HG03039 (cell line): ENCODE measurements around the gene ZNF618.

Experiments used
- ATAC-seq: cut with Tn5 transposase; IDR thresholded peaks from one replicate; pipeline ENCODE4 v1.9.1; 2021; ENCODE audit warnings: mild to moderate bottlenecking, moderate library complexity; ENCODE audit not compliant: unreplicated experiment

The ZNF618 gene

GRCh38 chr9:113932906-113933584, 56.9 kb downstream of the ZNF618 start:
- ATAC-seq = no peak

- no peak for ATAC-seq
Measured at GRCh38 chr9:113933671-113934070, 57.6 kb downstream of the ZNF618 start.

- ATAC-seq = no peak
Measured at GRCh38 chr9:113934167-113934828, 58.2 kb downstream of the ZNF618 start.

- no peak for ATAC-seq
Measured at GRCh38 chr9:113934829-113935676, 58.9 kb downstream of the ZNF618 start.

GRCh38 chr9:113935677-113936380, 59.7 kb downstream of the ZNF618 start:
- ATAC-seq = no peak

- no peak for ATAC-seq
Measured at GRCh38 chr9:113940077-113940476, 64.0 kb downstream of the ZNF618 start.

GRCh38 chr9:113941056-113941455, 64.9 kb downstream of the ZNF618 start:
- ATAC-seq = no peak

- no peak for ATAC-seq
Measured at GRCh38 chr9:113941526-113941925, 65.4 kb downstream of the ZNF618 start.

GRCh38 chr9:113943112-113944009, 67.3 kb downstream of the ZNF618 start:
- ATAC-seq = no peak

- ATAC-seq = no peak
Measured at GRCh38 chr9:113945784-113946183, 69.7 kb downstream of the ZNF618 start.

GRCh38 chr9:113946496-113947115, 70.5 kb downstream of the ZNF618 start:
- ATAC-seq = no peak

- ATAC-seq = no peak
Measured at GRCh38 chr9:113947941-113948340, 71.8 kb downstream of the ZNF618 start.

GRCh38 chr9:113948891-113949570, 72.9 kb downstream of the ZNF618 start:
- no peak for ATAC-seq

GRCh38 chr9:113949571-113950078, 73.5 kb downstream of the ZNF618 start:
- no peak for ATAC-seq

- ATAC-seq = no peak
Measured at GRCh38 chr9:113950195-113951031, 74.3 kb downstream of the ZNF618 start.

- ATAC-seq = no peak
Measured at GRCh38 chr9:113951032-113951372, 74.9 kb downstream of the ZNF618 start.

GRCh38 chr9:113952676-113953075, 76.6 kb downstream of the ZNF618 start:
- no peak for ATAC-seq

- no peak for ATAC-seq
Measured at GRCh38 chr9:113953531-113953930, 77.4 kb downstream of the ZNF618 start.
